SK-N-SH (cell line): ENCODE data around the gene LSM7. TPM values are rescaled to one million over a fixed set of nuclear protein-coding genes. Genes with fewer than 3 reads are reported as not detected.

ENCODE experiments used
- CTCF ChIA-PET: fragments of 300-600, 350-600 bp; formaldehyde crosslinking; extraction: SDS; loops from one replicate; lab custom pipeline; 2021; lab: Yijun Ruan, JAX
- POLR2A ChIA-PET: fragments of 350-600 bp; sonication (Branson Sonifier 250); formaldehyde crosslinking; extraction: SDS; loops from one replicate; lab custom pipeline; 2020; ENCODE audit warnings: antibody characterized with exemption, inconsistent platforms; lab: Yijun Ruan, JAX
- DNase-seq: peaks from one replicate; pipeline ENCODE4 v3.0.0; 2012
- H2AFZ ChIP-seq: fragments of 200-600 bp; sonication (generic); 2 replicates; pipeline ENCODE4 v1.8.1; 2016; ENCODE audit warnings: antibody characterized with exemption, mild to moderate bottlenecking, low read depth
- H3F3A ChIP-seq: fragments of 200-600 bp; sonication (generic); replicated peaks from 2 replicates; pipeline ENCODE3; 2016; ENCODE audit warnings: antibody characterized with exemption, mild to moderate bottlenecking; ENCODE audit not compliant: insufficient read depth
- H3K27ac ChIP-seq, 2 experiments: fragments of 200-500 bp in 1 of 2; fragments of 200-600 bp in 1 of 2; sonication (Bioruptor generic) in 1 of 2; sonication (generic), shearing (Covaris generic) in 1 of 2; 2 replicates each; pipeline versions ENCODE4 v1.5.1 to v1.6.1; 2014 to 2016; ENCODE audit warnings: low read depth in 2 of 2, inconsistent platforms in 1 of 2, low read length in 1 of 2, mild to moderate bottlenecking in 1 of 2, mixed read lengths in 1 of 2
- H3K27me3 ChIP-seq: fragments of 200-600 bp; sonication (generic), shearing (Covaris generic); 2 replicates; pipeline ENCODE4 v1.6.1; 2016; ENCODE audit warnings: mixed run types; ENCODE audit not compliant: insufficient read depth
- H3K36me3 ChIP-seq, 2 experiments: fragments of 200-500 bp in 1 of 2; fragments of 200-600 bp in 1 of 2; sonication (Bioruptor generic) in 1 of 2; sonication (generic) in 1 of 2; replicated peaks in 1 of 2; 2 replicates each; pipeline versions ENCODE3 to v1.5.1; 2014 to 2016; ENCODE audit warnings: low read length in 1 of 2, mild to moderate bottlenecking in 1 of 2; ENCODE audit not compliant: insufficient read depth in 2 of 2, control insufficient read depth in 1 of 2
- H3K4me1 ChIP-seq, 2 experiments: fragments of 200-500 bp in 1 of 2; fragments of 200-600 bp in 1 of 2; sonication (Bioruptor generic) in 1 of 2; sonication (generic), shearing (Covaris generic) in 1 of 2; 2 replicates each; pipeline versions ENCODE4 v1.5.1 to v1.6.1; 2014 to 2016; ENCODE audit warnings: low read depth in 1 of 2, low read length in 1 of 2, mixed run types in 1 of 2; ENCODE audit not compliant: insufficient read depth in 2 of 2, control insufficient read depth in 1 of 2
- H3K4me2 ChIP-seq: fragments of 200-600 bp; sonication (generic), shearing (Covaris generic); 2 replicates; pipeline ENCODE4 v1.6.1; 2017; ENCODE audit warnings: mixed run types
- H3K4me3 ChIP-seq, 2 experiments: fragments of 200-500 bp in 1 of 2; fragments of 200-600 bp in 1 of 2; sonication (Bioruptor generic) in 1 of 2; sonication (generic), shearing (Covaris generic) in 1 of 2; 2 replicates each; pipeline versions ENCODE4 v1.5.1 to v1.8.1; 2014 to 2016; ENCODE audit warnings: low read depth in 2 of 2, inconsistent platforms in 1 of 2, low read length in 1 of 2, mild to moderate bottlenecking in 1 of 2, mixed read lengths in 1 of 2, moderate library complexity in 1 of 2
- H3K79me2 ChIP-seq: fragments of 200-600 bp; sonication (generic); 2 replicates; pipeline ENCODE4 v1.8.1; 2017; ENCODE audit warnings: mild to moderate bottlenecking; ENCODE audit not compliant: insufficient read depth
- H3K9ac ChIP-seq: fragments of 200-600 bp; sonication (generic); 2 replicates; pipeline ENCODE4 v1.6.1; 2017; ENCODE audit warnings: mixed run types
- H3K9me2 ChIP-seq: fragments of 200-600 bp; sonication (generic); 2 replicates; pipeline ENCODE4 v1.6.1; 2017; ENCODE audit warnings: mixed run types
- H3K9me3 ChIP-seq: fragments of 200-600 bp; sonication (generic); 2 replicates; pipeline ENCODE4 v1.6.1; 2017; ENCODE audit warnings: mixed run types, mild to moderate bottlenecking, moderate library complexity
- H4K20me1 ChIP-seq: fragments of 200-600 bp; sonication (generic); 2 replicates; pipeline ENCODE4 v1.6.1; 2017; ENCODE audit warnings: mild to moderate bottlenecking, mixed run types; ENCODE audit not compliant: insufficient read depth
- CHD2 ChIP-seq: fragments of 150-350 bp; IDR thresholded peaks from 2 replicates; pipeline ENCODE4 v1.6.1; 2018; ENCODE audit warnings: low read length; ENCODE audit not compliant: partially characterized antibody
- ELF1 ChIP-seq: IDR thresholded peaks from 2 replicates; pipeline ENCODE4 v1.4.0; 2012
- EP300 ChIP-seq, 2 experiments: IDR thresholded peaks; 2 replicates each; pipeline versions ENCODE4 v1.4.0 to v1.6.1; 2012; ENCODE audit warnings: borderline replicate concordance in 1 of 2, low read depth in 1 of 2, low read length in 1 of 2
- FOXJ3 ChIP-seq: sonication (generic); formaldehyde crosslinking; IDR thresholded peaks from 2 replicates; pipeline ENCODE4 v1.5.1; 2020; ENCODE audit warnings: mild to moderate bottlenecking, missing genetic modification reagents
- GATA2 ChIP-seq: sonication (generic); formaldehyde crosslinking; IDR thresholded peaks from 2 replicates; pipeline ENCODE4 v1.5.0; 2020; ENCODE audit warnings: mild to moderate bottlenecking, missing genetic modification reagents
- MXI1 ChIP-seq: IDR thresholded peaks from 2 replicates; pipeline ENCODE4 v1.6.1; 2012; ENCODE audit warnings: mild to moderate bottlenecking, low read depth, low read length, improper control_type of control experiment
- NFIC ChIP-seq: IDR thresholded peaks from 2 replicates; pipeline ENCODE4 v1.4.0; 2012; ENCODE audit warnings: borderline replicate concordance
- PBX3 ChIP-seq: IDR thresholded peaks from 2 replicates; pipeline ENCODE4; 2012
- RAD21 ChIP-seq: IDR thresholded peaks from 2 replicates; pipeline ENCODE4 v1.6.1; 2012; ENCODE audit warnings: mild to moderate bottlenecking, low read length
- RCOR1 ChIP-seq: fragments of 150-350 bp; IDR thresholded peaks from 2 replicates; pipeline ENCODE4 v1.6.1; 2017; ENCODE audit warnings: antibody characterized with exemption, low read length
- RFX5 ChIP-seq: IDR thresholded peaks from 2 replicates; pipeline ENCODE4 v1.6.1; 2012; ENCODE audit warnings: mild to moderate bottlenecking, improper control_type of control experiment, low read length
- RXRA ChIP-seq: IDR thresholded peaks from 2 replicates; pipeline ENCODE4 v1.4.0; 2012; ENCODE audit warnings: low read depth, mild to moderate bottlenecking, borderline replicate concordance
- SMC3 ChIP-seq: IDR thresholded peaks from 2 replicates; pipeline ENCODE4 v1.6.1; 2012; ENCODE audit warnings: low read depth, low read length, improper control_type of control experiment
- TAF1 ChIP-seq: IDR thresholded peaks from 2 replicates; pipeline ENCODE4 v1.6.1; 2012; ENCODE audit warnings: low read depth, mild to moderate bottlenecking, low read length, moderate library complexity, borderline replicate concordance
- TEAD4 ChIP-seq: IDR thresholded peaks from 2 replicates; pipeline ENCODE4 v1.4.0; 2012; ENCODE audit warnings: mild to moderate bottlenecking, borderline replicate concordance; ENCODE audit not compliant: insufficient read depth
- USF2 ChIP-seq: fragments of 150-350 bp; IDR thresholded peaks from 2 replicates; pipeline ENCODE4 v1.6.1; 2017; ENCODE audit warnings: antibody characterized with exemption, low read length, low read depth, borderline replicate concordance
- YY1 ChIP-seq: IDR thresholded peaks from 2 replicates; pipeline ENCODE4 v1.4.0; 2012; ENCODE audit warnings: low read depth, mild to moderate bottlenecking
- WGBS: methylation state at CpG from one replicate; pipeline ENCODE4 v1.1.6; 2017; ENCODE audit warnings: low lambda C conversion rate; 5-methylcytosine and 5-hydroxymethylcytosine counted together
- polyA plus RNA-seq, 3 experiments: library from polyadenylated mRNA; depleted of rRNA; stranded (reverse); fragments of >200 nt; gene quantifications; 2 replicates each; pipeline ENCODE4 v1.2.3, GENCODE V29; 2012

Gene LSM7
- polyA plus RNA-seq, 1 of the 3 experiments (the other 2 are of a cell fraction), result 1,193 TPM

- DNase-seq, result no peak
- no peak overlapping the region for H3K4me3 ChIP-seq
- 78% methylated on average over 13 of the region's 17 CpGs for WGBS
- H2AFZ ChIP-seq, result no peak overlapping the region
- H3K79me2 ChIP-seq, result no peaks in the 10 kb centered on the region
- peaks cover 10% of the 10 kb centered on the region for H3F3A ChIP-seq
- TF ChIP-seq YY1 (no peak), MXI1 (no peak), CHD2 (no peak), FOXJ3 (CRISPR knock-in tag) (no peak), NFIC (no peak), PBX3 (no peak), RCOR1 (no peak), ELF1 (no peak), GATA2 (CRISPR knock-in tag) (no peak), RAD21 (no peak), TEAD4 (no peak), RXRA (no peak), USF2 (no peak), EP300 (IDR thresholded peaks at IDR 0.05; ENCODE audit: borderline replicate concordance in 1 of 2, low read depth in 1 of 2, low read length in 1 of 2) (no peak), SMC3 (no peak), TAF1 (no peak), RFX5 (no peak)
- H3K9me2 ChIP-seq, result no peaks in the 10 kb centered on the region
- peaks cover 0 to 4% of the 10 kb centered on the region in 2 experiments; a peak in 1 of 4 replicates for H3K4me1 ChIP-seq
- H3K27me3 ChIP-seq, result peaks cover 37% of the 10 kb centered on the region
- no peak overlapping the region for H3K4me2 ChIP-seq
- no peaks in the 10 kb centered on the region for H3K9me3 ChIP-seq
- H3K36me3 ChIP-seq, result no peaks in the 10 kb centered on the region
- H3K9ac ChIP-seq, result no peak overlapping the region
- ChIA-PET POLR2A (interaction anchor here (0.7 to 1.6 kb wide), 2 partner anchors 12 to 18 kb away, joined by 3 to 4 read pairs; no protein-coding TSS in a partner anchor), CTCF (interaction anchor here (1.2 to 3.2 kb wide), 6 partner anchors 11 to 139 kb away, joined by 3 to 33 read pairs (median 4); partner anchors contain the start of genes PLEKHJ1 and TIMM13)
- peaks cover 10% of the 10 kb centered on the region; the same call in 1 of the 2 replicates for H4K20me1 ChIP-seq
- no peak overlapping the region for H3K27ac ChIP-seq
These were observed 40.0 kb downstream of the LSM7 start for GRCh38 chr19:2288338-2288817.
